Sciatic nerve (tissue), 1 donor: ENCODE measurements around the gene C22orf42. TPM values are rescaled to one million over a fixed set of nuclear protein-coding genes. Genes with fewer than 3 reads are reported as not detected.

Source experiments
- total RNA-seq: library from RNA; stranded (reverse); fragmentation: NEBNext Ultra II Directional; extraction: Animal tissue kit (Norgen Biotek cat#: 25700); gene quantifications from one replicate; pipeline ENCODE4 v1.2.1, GENCODE V29; 2021
- donor health status: DM: no; HTN: no; CAD: no.

The C22orf42 gene
- total RNA-seq, 1 donor from 2014 or later, result not detected

Other genes starting within 250 kb of the C22orf42 start
- gene YWHAH, start 214.8 kb downstream of the C22orf42 start, total RNA-seq, result 150 TPM
- not detected for gene SLC5A1, start 116.0 kb downstream of the C22orf42 start, total RNA-seq
- gene RFPL2, start 45.8 kb upstream of the C22orf42 start, total RNA-seq, result not detected
- 1.1 TPM for gene SLC5A4, start 96.0 kb upstream of the C22orf42 start, total RNA-seq
- not detected for gene RFPL3, start 198.6 kb upstream of the C22orf42 start, total RNA-seq